ENCODE measurements around the gene TYROBP. TPM values are rescaled to one million over a fixed set of nuclear protein-coding genes. Genes with fewer than 3 reads are reported as not detected.
A peak's percentile ranks its signal among the peaks of the same experiment; 100 is the strongest.

Gene TYROBP
- total RNA-seq, 1 donor from 2014 or later, result 31.5 TPM

DNA sequence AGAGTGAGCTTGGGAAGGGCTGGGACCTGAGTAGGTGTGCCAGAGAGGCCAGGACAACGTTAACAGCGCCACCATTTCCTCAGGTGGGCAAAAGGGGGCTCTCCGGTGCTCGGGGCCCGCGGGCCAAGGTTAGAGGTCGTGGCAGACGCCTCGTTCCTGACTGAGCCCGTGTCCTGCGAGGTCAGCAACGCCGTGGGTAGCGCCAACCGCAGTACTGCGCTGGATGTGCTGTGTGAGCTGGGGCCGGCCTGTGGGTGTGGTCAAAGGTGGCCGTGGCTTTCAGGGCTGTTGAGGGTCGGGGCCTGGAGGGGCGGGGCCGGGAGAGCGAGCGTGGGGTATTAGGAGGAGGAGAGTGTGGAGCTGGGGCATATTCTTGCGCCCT lies 47.7 kb downstream of the TYROBP start:
- H3K4me1 ChIP-seq, result peaks cover 0 to 5% of the 10 kb centered on the region in 2 donors
- peaks cover 5% of the 10 kb centered on the region for H3K27me3 ChIP-seq
- H3K36me3 ChIP-seq, result no peaks in the 10 kb centered on the region
- no peak overlapping the region for H3K4me3 ChIP-seq
- H3K9me3 ChIP-seq, result no peaks in the 10 kb centered on the region
- DNase-seq (ENCODE audit: low spot score in 2 of 2), result no peak
- no peak overlapping the region for H3K27ac ChIP-seq
- intact Hi-C loops (cut with DNase I), result no loop called here
- TF ChIP-seq, protein P1, sequence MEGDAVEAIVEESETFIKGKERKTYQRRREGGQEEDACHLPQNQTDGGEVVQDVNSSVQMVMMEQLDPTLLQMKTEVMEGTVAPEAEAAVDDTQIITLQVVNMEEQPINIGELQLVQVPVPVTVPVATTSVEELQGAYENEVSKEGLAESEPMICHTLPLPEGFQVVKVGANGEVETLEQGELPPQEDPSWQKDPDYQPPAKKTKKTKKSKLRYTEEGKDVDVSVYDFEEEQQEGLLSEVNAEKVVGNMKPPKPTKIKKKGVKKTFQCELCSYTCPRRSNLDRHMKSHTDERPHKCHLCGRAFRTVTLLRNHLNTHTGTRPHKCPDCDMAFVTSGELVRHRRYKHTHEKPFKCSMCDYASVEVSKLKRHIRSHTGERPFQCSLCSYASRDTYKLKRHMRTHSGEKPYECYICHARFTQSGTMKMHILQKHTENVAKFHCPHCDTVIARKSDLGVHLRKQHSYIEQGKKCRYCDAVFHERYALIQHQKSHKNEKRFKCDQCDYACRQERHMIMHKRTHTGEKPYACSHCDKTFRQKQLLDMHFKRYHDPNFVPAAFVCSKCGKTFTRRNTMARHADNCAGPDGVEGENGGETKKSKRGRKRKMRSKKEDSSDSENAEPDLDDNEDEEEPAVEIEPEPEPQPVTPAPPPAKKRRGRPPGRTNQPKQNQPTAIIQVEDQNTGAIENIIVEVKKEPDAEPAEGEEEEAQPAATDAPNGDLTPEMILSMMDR (IDR thresholded peaks at IDR 0.05), result no peak

DNA sequence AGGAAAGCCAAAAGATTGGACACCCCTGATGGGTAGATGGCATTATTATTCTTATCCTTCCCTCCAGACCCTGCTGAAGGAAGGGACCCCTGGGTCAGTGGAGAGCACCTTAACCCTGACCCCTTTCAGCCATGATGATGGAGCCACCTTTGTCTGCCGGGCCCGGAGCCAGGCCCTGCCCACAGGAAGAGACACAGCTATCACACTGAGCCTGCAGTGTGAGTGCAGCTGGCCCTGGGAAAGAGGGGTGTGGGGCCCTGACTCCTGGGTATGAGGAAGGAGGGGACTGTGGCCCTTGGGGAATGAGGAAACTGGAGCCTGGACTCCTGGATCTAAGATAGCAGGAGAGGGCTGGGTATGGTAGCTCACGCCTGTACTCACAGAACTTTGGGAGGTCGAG lies 48.7 kb downstream of the TYROBP start:
- Histone ChIP-seq H3K36me3 (no peaks in the 10 kb centered on the region), H3K4me1 (peaks cover 0 to 5% of the 10 kb centered on the region in 2 donors), H3K4me3 (no peak overlapping the region), H3K27ac (no peak overlapping the region), H3K9me3 (no peaks in the 10 kb centered on the region), H3K27me3 (peaks cover 5% of the 10 kb centered on the region)
- DNase-seq (ENCODE audit: low spot score in 2 of 2), result no peak
- intact Hi-C loops (cut with DNase I), result no loop called here
- TF ChIP-seq, protein P1 (IDR thresholded peaks at IDR 0.05), result no peak

DNA sequence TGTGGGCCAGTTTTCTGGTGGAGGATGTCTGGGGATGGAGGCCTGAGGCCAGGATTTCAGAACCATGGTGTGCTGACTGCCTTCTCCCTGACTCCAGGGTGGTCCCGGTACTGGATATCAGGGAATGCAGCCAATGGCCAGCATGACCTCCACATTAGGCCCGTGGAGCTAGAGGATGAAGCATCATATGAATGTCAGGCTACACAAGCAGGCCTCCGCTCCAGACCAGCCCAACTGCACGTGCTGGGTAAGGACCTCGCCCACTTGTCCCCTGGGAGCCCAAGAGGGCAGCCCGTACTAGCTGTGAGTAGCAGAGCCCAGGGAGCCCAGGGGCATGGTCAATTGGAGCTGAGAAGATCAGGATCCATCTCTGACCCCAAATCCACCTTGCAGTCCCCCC lies 49.8 kb downstream of the TYROBP start:
- H3K27me3 ChIP-seq, result peaks cover 5% of the 10 kb centered on the region

DNA sequence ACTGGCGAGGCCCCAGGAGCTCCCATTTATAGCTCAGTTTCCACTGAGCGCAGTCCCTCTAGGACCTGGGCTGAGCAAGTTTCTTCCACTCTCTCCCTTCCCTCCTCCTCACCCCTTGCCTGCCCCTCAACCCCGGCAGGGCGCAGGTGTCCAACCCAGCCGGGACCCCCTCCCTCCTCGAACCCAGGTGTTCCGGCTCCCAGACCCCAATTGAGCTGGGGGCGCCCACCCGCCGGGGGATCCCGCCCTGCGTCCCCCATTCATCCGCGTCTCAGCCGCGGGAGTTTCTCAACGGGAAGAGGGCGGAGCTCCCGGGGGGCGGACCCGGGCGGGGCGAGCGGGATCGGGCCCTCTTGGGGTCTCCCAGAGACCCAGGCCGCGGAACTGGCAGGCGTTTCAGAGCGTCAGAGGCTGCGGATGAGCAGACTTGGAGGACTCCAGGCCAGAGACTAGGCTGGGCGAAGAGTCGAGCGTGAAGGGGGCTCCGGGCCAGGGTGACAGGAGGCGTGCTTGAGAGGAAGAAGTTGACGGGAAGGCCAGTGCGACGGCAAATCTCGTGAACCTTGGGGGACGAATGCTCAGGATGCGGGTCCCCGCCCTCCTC lies 51.4 kb downstream of the TYROBP start, which contains the start of gene KIRREL2:
TSS of gene KIRREL2 (plus strand) at position 366 of the 604 bp plus-strand sequence. CDS start at position 575, 209 bp downstream.
- TF ChIP-seq, protein P1 (IDR thresholded peaks at IDR 0.05), result no peak
- DNase-seq (ENCODE audit: low spot score in 2 of 2), result no peak
- H3K27me3 ChIP-seq, result peaks cover 5% of the 10 kb centered on the region
- H3K4me1 ChIP-seq, result peaks cover 0 to 5% of the 10 kb centered on the region in 2 donors
- H3K9me3 ChIP-seq, result no peaks in the 10 kb centered on the region
- no peaks in the 10 kb centered on the region for H3K36me3 ChIP-seq
- no peak within 1 kb of the TSS for H3K27ac ChIP-seq
- intact Hi-C loops (cut with DNase I), result no loop called here
- peak within 1 kb of the TSS; percentile 51 to 60 for H3K4me3 ChIP-seq

More for the DNA sequence above, 49.8 kb downstream of the TYROBP start:
- Histone ChIP-seq H3K27ac (no peak overlapping the region), H3K36me3 (no peaks in the 10 kb centered on the region), H3K4me1 (peaks cover 0 to 5% of the 10 kb centered on the region in 2 donors), H3K9me3 (no peaks in the 10 kb centered on the region), H3K4me3 (no peak overlapping the region)
- TF ChIP-seq, protein P1 (IDR thresholded peaks at IDR 0.05), result no peak
- DNase-seq (ENCODE audit: low spot score in 2 of 2), result no peak
- intact Hi-C loops (cut with DNase I), result no loop called here

Other genes starting within 250 kb of the TYROBP start
- not detected for gene UPK1A, start 241.8 kb downstream of the TYROBP start, total RNA-seq
- not detected for gene ZBTB32, start 203.7 kb downstream of the TYROBP start, total RNA-seq
- gene KMT2B, start 190.3 kb downstream of the TYROBP start, total RNA-seq, result 25.5 TPM
- not detected for gene IGFLR1, start 165.8 kb downstream of the TYROBP start, total RNA-seq
- not detected for gene U2AF1L4, start 162.9 kb downstream of the TYROBP start, total RNA-seq
- gene PSENEN, start 162.6 kb downstream of the TYROBP start, total RNA-seq, result 110 TPM
- gene LIN37, start 159.7 kb downstream of the TYROBP start, total RNA-seq, result 29.9 TPM
- 265 TPM for gene HSPB6, start 151.3 kb downstream of the TYROBP start, total RNA-seq
- 6.5 TPM for gene PROSER3, start 150.1 kb downstream of the TYROBP start, total RNA-seq
- gene ARHGAP33, start 132.7 kb downstream of the TYROBP start, total RNA-seq, result 8.7 TPM
- not detected for gene PRODH2, start 95.5 kb downstream of the TYROBP start, total RNA-seq
- gene NPHS1, start 55.8 kb downstream of the TYROBP start, total RNA-seq, result not detected
- not detected for gene KIRREL2, start 51.4 kb downstream of the TYROBP start, total RNA-seq
- gene APLP1, start 39.7 kb downstream of the TYROBP start, total RNA-seq, result 0.21 TPM
- 3.7 TPM for gene NFKBID, start 7.8 kb downstream of the TYROBP start, total RNA-seq
- not detected for gene HCST, start 5.8 kb downstream of the TYROBP start, total RNA-seq
- gene LRFN3, start 28.1 kb upstream of the TYROBP start, total RNA-seq, result 26.6 TPM
- gene SDHAF1, start 86.9 kb upstream of the TYROBP start, total RNA-seq, result 107 TPM
- gene SYNE4, start 100.5 kb upstream of the TYROBP start, total RNA-seq, result not detected
- 35.3 TPM for gene ALKBH6, start 105.9 kb upstream of the TYROBP start, total RNA-seq
- 43.2 TPM for gene CLIP3, start 124.6 kb upstream of the TYROBP start, total RNA-seq
- not detected for gene THAP8, start 146.0 kb upstream of the TYROBP start, total RNA-seq
- not detected for gene WDR62, start 146.6 kb upstream of the TYROBP start, total RNA-seq
- not detected for gene OVOL3, start 202.8 kb upstream of the TYROBP start, total RNA-seq
- gene POLR2I, start 206.6 kb upstream of the TYROBP start, total RNA-seq, result 21.0 TPM
- 129 TPM for gene TBCB, start 207.2 kb upstream of the TYROBP start, total RNA-seq
- 168 TPM for gene CAPNS1, start 231.8 kb upstream of the TYROBP start, total RNA-seq
- 51.2 TPM for gene COX7A1, start 244.2 kb upstream of the TYROBP start, total RNA-seq